GM12801 (cell line): ENCODE measurements around the gene NTPCR.

Source experiments
- TF ChIP-seq, protein P1 (sequence below): IDR thresholded peaks from one replicate; pipeline ENCODE4 v1.5.1; 2011; ENCODE audit warnings: control low read depth; ENCODE audit not compliant: insufficient read length; ENCODE audit errors: extremely low read depth

Gene NTPCR

DNA sequence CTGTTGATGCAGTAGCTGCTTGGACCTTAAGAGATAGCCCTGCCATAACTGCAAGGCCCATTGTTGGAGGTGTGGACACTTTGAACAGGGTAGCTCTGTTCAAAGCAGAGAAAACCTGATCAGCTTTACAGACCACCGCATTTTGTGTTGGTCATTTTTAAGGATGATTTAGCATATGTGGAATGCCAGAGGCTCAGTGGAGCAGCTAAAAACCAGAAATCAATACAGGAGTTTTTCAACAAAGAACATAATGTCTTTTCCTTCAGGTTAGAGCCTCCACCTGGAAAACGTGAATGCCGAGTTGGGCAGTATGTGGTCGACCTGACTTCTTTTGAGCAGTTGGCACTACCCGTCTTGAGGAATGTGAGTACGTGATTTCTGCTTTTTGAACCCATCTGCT is 5.7 kb downstream of the NTPCR start:
- TF ChIP-seq, protein P1, sequence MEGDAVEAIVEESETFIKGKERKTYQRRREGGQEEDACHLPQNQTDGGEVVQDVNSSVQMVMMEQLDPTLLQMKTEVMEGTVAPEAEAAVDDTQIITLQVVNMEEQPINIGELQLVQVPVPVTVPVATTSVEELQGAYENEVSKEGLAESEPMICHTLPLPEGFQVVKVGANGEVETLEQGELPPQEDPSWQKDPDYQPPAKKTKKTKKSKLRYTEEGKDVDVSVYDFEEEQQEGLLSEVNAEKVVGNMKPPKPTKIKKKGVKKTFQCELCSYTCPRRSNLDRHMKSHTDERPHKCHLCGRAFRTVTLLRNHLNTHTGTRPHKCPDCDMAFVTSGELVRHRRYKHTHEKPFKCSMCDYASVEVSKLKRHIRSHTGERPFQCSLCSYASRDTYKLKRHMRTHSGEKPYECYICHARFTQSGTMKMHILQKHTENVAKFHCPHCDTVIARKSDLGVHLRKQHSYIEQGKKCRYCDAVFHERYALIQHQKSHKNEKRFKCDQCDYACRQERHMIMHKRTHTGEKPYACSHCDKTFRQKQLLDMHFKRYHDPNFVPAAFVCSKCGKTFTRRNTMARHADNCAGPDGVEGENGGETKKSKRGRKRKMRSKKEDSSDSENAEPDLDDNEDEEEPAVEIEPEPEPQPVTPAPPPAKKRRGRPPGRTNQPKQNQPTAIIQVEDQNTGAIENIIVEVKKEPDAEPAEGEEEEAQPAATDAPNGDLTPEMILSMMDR, result no peak

DNA sequence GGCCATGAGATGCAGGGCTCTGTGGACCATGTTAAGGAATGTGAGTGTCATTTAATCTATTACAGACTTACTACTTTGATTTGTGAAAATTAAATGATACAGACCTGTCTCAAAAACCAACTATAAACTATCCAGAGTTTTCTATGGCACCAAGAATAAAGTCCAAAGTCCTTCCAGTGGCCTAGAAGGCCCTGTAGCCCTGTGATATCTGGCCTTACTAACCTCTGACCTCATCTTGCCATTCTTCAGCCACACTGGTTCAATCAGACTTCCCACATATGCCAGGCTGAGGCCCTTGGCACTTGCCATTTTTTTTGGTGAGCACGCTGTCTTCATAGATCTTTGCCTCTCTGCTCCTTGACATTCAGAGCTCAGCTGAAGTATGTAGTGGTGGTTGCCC is 7.7 kb downstream of the NTPCR start:
- TF ChIP-seq, protein P1, result no peak

DNA sequence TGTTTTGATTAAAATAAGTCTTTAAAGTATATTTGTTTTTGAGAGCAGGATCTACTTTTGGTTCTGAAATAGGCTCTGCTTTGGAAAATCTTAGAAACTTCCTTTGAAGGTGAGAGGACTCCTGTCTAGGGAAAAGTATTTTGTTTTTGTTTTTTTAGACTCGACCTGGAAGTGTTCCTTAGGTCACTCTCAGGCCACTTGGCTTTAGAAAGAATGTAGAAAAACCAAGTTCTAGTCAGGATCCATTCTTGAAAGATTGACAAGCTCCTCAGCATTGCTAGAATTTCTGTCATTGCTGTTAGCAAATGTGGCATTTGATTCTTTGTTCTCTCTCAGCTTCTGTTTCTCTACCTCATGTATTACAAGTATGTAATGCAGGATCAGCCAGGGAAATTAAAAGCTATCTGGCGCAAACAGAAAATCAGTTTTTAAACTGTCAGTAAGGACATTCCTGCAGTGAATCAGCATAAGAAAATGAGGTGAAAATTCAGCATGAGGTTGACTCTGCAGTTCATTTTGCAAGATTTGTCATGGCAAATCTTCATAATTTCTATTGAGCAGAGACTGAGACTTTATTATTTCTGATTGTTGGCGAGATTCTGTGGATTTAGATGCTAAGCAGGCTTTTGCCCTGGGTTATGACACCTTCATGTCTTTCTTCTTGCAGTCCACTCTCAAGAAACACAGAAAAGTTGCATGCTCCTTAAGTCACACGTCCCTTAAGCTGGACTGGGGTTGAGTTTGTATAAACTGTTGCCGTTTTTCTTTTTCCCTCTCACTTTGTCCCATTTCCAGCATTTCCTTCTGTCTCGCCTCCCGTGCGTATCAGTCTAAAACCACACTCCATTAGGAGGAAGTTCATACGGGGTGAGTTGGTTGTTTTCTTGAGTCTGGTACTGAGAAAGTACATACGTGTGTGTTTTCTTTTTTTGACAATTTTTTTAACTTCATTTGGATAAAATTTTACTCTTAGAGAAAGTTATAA is 12.6 kb downstream of the NTPCR start:
- TF ChIP-seq, protein P1, result no peak

DNA sequence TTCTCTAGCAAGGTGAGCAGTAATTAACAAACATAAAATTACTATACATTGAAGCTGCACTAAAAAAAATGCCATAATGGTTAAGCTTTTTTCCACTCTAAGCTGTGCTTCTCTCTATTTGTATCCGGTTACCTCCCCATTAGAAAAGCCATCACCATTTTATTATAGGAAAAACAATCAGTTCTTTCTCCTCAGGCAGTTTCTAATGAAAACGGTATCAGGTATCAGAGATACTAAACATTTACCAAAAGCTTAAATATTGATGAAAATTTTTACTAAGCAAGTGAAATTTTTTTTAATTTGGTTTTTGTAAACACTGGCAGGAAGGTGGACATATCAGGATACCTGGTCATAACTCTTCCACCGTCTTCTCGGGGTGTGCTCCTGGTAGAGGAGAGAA is 14.2 kb downstream of the NTPCR start:
- TF ChIP-seq, protein P1, result no peak

DNA sequence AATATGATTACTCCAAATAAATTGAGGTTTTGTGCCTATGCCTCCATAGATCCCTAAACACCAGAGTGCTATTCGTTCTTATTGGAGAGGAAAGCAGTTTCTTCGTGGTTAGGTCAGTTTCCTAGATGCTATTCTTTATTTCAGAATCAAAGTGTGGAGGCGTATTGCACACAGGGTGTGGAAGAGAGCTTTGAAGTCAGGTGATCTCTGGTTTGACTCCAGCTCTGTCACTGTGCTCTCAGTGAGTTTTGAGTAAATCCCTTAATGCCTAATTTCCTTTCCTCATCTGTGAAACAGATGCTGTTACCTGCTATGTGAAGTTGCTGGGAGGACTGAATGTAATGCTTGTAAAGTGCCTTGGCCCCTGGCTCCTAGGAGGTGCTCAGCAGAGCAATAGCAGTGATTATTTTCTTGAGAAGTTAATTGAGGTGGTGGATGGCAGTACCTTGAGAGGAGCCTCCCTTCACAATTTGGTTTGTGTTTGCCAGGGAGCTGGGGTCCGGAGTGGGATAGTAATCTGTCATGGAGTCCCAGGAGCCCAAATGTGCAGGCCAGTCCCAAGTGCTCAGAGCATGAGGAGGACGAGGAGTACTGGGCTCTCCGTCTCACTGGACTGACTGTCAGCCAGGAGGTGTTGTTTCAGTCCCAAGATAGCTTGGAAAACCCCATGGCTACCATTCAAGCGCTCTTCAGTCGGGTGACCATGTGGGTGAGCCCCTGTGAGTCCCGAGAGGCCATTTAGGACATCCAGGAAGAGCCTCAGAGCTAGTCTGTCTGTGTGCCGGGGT is 14.9 kb downstream of the NTPCR start:
- TF ChIP-seq, protein P1, result no peak

DNA sequence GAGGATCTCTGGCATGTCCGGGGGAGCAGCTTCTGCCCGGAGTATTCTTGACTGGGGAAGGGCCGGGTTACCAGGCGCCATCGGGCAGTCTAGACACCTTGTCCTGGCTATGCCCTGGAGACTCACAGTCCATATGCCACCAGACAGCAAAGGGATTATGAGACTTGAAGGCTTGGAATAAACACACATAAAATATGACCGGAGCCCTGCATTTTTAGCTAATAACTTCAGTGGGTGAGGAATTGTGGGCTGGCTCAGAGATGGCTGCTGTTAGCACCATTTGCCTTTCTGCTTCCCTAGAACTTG is 15.5 kb downstream of the NTPCR start:
- TF ChIP-seq, protein P1, result no peak

DNA sequence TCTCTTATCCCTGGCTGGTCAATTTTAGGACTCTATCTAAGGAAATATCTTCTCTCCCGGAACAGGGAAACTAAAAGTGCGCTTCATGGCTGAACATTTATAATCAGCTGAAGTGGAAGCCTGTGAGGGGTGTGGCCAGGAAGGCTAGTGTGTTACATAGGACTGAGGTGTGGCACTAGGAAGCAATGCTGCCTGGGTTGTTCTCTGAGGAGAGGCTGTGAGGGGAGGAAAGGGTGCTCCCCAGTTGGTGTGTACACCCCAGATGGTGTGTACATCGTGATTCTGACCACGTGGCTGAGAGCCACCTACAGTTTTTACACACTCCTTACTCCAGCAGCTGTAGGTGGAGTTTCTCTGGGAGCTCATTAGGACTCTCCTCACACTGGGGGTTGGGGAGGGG is 16.3 kb downstream of the NTPCR start:
- TF ChIP-seq, protein P1, result no peak
